ENCODE measurements around the gene FBH1.
A peak's percentile ranks its signal among the peaks of the same experiment; 100 is the strongest.
"Not testable (repeated sequence)": the region's sequence is repeated elsewhere in the genome, so short reads cannot be mapped to it uniquely, and the experiment has no call there.

FBH1 gene

GRCh38 chr10:5855979-5856700 is 33.9 kb upstream of the FBH1 start:
- TF ChIP-seq, protein P1, sequence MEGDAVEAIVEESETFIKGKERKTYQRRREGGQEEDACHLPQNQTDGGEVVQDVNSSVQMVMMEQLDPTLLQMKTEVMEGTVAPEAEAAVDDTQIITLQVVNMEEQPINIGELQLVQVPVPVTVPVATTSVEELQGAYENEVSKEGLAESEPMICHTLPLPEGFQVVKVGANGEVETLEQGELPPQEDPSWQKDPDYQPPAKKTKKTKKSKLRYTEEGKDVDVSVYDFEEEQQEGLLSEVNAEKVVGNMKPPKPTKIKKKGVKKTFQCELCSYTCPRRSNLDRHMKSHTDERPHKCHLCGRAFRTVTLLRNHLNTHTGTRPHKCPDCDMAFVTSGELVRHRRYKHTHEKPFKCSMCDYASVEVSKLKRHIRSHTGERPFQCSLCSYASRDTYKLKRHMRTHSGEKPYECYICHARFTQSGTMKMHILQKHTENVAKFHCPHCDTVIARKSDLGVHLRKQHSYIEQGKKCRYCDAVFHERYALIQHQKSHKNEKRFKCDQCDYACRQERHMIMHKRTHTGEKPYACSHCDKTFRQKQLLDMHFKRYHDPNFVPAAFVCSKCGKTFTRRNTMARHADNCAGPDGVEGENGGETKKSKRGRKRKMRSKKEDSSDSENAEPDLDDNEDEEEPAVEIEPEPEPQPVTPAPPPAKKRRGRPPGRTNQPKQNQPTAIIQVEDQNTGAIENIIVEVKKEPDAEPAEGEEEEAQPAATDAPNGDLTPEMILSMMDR (IDR thresholded peaks at IDR 0.05; ENCODE audit: extremely low read depth, missing control alignments), result no peak
- DNase-seq (ENCODE audit: low spot score), result no peak

GRCh38 chr10:5856701-5857004 is 33.4 kb upstream of the FBH1 start:
- TF ChIP-seq, protein P1 (IDR thresholded peaks at IDR 0.05; ENCODE audit: extremely low read depth, missing control alignments), result no peak
- DNase-seq (ENCODE audit: low spot score), result no peak

- no peak for DNase-seq (ENCODE audit: low spot score)
- TF ChIP-seq, protein P1 (IDR thresholded peaks at IDR 0.05; ENCODE audit: extremely low read depth, missing control alignments), result no peak
Measured at GRCh38 chr10:5858811-5859210, 31.2 kb upstream of the FBH1 start.

DNA sequence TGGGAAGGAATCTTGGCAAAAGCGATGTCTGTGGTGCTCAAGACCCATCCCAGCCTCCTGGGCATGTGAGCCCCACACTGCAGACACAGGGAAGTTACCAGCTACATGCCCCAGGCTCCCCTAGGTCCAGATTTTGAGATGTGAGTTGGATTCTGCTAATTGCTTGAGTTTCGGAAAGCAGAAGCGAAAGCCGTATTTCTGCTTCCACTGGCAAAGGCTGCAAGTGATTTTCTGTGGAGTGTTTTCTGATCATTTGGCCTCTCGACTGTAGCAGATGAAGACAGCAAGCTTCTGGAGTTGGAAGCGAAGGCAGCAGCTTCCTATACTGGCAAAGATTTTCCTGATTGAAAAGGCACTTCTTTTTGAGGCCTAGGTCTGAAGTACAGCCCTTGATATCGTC is 30.0 kb upstream of the FBH1 start:
- TF ChIP-seq, protein P1 (IDR thresholded peaks at IDR 0.05; ENCODE audit: extremely low read depth, missing control alignments), result no peak
- DNase-seq (ENCODE audit: low spot score), result no peak

DNA sequence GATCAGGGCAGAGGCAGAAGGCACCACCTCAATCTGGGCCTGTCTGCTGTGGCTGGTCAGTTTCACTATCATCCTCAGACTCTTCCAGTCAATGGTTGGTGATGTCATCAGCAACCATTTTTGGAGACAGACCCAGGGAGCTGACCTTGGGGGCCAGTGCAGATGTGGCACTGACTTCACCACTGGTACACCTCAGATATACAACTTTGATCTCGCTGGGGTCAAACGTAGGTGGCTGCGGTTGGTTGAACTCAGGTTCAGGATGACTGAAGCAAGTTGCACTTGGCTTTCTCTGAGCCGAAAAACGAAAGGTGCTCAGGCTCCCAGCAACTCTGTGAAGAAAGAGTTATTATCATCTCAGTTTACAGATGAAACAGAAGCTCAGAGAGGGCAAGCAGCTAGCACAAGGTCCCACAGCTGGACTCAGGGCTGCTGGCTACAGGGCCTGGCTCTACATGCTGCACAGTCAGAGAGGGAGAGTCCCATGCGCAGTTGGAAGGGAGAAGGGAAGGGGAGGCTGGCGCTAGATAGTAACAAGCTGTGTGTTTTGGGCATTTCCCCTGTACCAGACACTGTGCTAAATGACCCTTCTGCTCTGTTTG is 27.6 kb upstream of the FBH1 start:
- TF ChIP-seq, protein P1 (IDR thresholded peaks at IDR 0.05; ENCODE audit: extremely low read depth, missing control alignments), result no peak
- peak; percentile 83 for DNase-seq (ENCODE audit: low spot score)

GRCh38 chr10:5862981-5863685 is 26.9 kb upstream of the FBH1 start:
- not testable (repeated sequence) for DNase-seq (ENCODE audit: low spot score)

DNA sequence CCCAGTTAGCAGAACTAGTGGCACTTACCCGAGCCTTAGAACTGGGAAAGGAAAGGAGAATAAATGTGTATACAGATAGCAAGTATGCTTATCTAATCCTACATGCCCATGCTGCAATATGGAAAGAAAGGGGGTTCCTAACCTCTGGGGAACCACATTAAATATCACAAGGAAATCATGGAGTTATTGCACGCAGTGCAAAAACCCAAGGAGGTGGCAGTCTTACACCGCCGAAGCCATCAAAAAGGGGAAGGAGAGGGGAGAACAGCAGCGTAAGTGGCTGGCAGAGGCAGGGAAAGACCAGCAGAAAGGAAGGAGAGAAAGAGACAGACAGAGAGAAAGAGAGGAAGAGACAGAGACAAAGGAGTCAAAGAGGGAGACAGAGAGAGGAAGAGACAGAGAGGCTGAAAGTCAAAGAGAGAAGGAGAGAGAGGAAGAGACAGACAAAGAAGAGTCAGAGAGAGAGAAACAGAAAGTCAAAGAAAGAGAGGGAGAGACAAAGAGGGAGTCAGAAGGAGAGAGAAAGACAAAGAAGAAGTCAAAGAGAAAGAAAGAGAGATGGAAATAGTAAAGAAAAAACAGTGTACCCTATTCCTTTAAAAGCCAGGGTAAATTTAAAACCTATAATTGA is 23.5 kb upstream of the FBH1 start:
- not testable (repeated sequence) for DNase-seq (ENCODE audit: low spot score)

DNA sequence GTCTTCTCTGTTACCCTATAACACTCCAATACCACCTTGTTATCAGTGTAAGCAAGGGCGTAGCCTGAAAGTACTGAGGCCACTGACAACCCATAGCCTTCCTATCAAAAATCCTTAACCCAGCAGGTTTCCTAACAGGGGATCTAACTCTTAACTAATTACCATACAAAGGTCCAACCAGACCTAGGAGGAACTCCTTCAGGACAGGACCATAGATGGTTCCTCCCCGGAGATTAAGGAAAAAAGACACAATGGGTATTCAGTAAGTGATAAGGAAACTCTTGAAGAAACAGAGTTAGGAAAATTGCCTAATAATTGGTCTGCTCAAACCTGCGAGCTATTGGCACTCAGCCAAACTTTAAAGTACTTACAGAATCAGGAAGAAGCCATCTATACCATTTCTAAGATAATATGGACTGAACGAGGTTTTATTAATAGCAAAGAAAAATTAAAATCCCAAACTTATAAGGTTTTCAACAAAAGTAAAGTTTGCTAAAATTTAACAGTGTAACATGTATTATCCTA is 22.9 kb upstream of the FBH1 start:
- DNase-seq (ENCODE audit: low spot score), result not testable (repeated sequence)

GRCh38 chr10:5868383-5868782 is 21.7 kb upstream of the FBH1 start:
- DNase-seq (ENCODE audit: low spot score), result not testable (repeated sequence)

Data from GM20000 (cell line).